ENCODE measurements around the gene PDE11A.
"Not testable (repeated sequence)": the region's sequence is repeated elsewhere in the genome, so short reads cannot be mapped to it uniquely, and the experiment has no call there.

The PDE11A gene

DNA sequence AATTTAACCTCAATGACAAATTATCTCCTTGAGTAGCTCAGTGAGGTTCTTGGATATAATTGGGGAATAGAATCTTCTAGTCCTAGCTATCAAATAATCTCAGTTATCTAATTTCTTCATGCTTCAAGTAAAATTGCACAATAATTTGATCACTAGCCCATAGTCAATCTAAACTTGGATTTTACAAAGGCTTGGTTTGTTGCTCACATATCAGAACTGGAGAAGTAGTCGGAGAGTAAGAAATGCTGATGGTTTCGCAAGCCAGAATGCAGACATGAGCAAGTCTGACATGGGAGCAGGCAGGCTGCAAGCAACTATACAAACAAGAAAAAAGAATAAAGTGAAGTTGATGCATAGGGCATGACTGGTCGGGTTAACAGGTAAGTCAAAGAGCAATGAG, 11.7 kb upstream of the PDE11A start:
- DNase-seq: no peak
- TF ChIP-seq EZH2 (IDR thresholded peaks at IDR 0.05; ENCODE audit: borderline replicate concordance, low read depth, low read length, severe bottlenecking): no peak
- TF ChIP-seq, protein P1, sequence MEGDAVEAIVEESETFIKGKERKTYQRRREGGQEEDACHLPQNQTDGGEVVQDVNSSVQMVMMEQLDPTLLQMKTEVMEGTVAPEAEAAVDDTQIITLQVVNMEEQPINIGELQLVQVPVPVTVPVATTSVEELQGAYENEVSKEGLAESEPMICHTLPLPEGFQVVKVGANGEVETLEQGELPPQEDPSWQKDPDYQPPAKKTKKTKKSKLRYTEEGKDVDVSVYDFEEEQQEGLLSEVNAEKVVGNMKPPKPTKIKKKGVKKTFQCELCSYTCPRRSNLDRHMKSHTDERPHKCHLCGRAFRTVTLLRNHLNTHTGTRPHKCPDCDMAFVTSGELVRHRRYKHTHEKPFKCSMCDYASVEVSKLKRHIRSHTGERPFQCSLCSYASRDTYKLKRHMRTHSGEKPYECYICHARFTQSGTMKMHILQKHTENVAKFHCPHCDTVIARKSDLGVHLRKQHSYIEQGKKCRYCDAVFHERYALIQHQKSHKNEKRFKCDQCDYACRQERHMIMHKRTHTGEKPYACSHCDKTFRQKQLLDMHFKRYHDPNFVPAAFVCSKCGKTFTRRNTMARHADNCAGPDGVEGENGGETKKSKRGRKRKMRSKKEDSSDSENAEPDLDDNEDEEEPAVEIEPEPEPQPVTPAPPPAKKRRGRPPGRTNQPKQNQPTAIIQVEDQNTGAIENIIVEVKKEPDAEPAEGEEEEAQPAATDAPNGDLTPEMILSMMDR (IDR thresholded peaks at IDR 0.05; ENCODE audit: borderline replicate concordance, extremely low read depth, low read length, poor library complexity, severe bottlenecking): no peak

DNA sequence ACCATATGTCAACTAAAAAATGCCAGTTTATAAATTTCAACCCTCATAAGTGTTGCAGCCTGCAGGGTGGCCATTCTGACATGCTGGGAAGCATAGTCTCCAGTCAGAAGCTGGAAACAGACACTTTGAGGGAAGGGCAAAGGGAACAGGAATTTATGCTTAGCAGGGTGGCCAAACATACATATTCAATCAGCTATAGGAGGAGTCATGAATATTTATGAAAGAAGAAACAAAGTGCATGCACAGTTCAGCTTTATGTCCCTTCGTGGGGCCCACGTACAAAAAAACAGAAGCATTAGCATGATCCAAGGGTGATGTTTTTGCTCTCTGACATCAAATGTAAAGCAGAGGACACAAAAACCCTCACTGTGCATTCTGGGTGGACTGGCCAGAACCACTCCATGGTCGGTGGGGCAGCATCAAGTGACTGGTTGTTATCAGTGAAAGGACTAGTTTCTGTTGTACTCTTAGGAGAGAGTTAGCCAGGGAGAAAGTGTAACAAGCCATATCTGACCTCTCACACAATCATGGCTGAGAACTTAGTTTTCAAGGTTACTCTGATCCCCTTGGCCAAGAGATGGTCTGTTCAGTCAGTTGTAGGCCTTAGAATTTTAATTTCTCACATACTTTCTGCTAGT, 9.9 kb upstream of the PDE11A start:
- H3K36me3 ChIP-seq (ENCODE audit: insufficient read depth, low read length): no peaks in the 10 kb centered on the region
- no peak overlapping the region for H3K4me3 ChIP-seq (ENCODE audit: low read depth in 1 of 2, low read length in 2 of 2)
- H3K79me2 ChIP-seq (ENCODE audit: insufficient read depth, low read length): no peaks in the 10 kb centered on the region
- H3K4me1 ChIP-seq (ENCODE audit: insufficient read depth, low read length): no peaks in the 10 kb centered on the region
- TF ChIP-seq, protein P1 (IDR thresholded peaks at IDR 0.05; ENCODE audit: borderline replicate concordance, extremely low read depth, low read length, poor library complexity, severe bottlenecking): no peak
- no peak for TF ChIP-seq EZH2 (IDR thresholded peaks at IDR 0.05; ENCODE audit: borderline replicate concordance, low read depth, low read length, severe bottlenecking)
- no peak overlapping the region for H3K4me2 ChIP-seq (ENCODE audit: insufficient read depth, low read length)
- H3K27me3 ChIP-seq (ENCODE audit: insufficient read depth, low read length, poor library complexity): peaks cover under 1% of the 10 kb centered on the region
- H3K9ac ChIP-seq (ENCODE audit: low read depth, low read length): no peak overlapping the region
- H3K27ac ChIP-seq (ENCODE audit: low read length): no peak overlapping the region
- no peaks in the 10 kb centered on the region for H3K9me3 ChIP-seq (ENCODE audit: insufficient read depth, low read length, severe bottlenecking)
- no peak for ATAC-seq (ENCODE audit: insufficient read depth, low read depth)
- no peaks in the 10 kb centered on the region for H4K20me1 ChIP-seq (ENCODE audit: insufficient read depth, low read length)
- H2AFZ ChIP-seq (ENCODE audit: low read depth, low read length): no peak overlapping the region
- DNase-seq: no peak

More for the DNA sequence above, 11.7 kb upstream of the PDE11A start:
- Histone ChIP-seq H3K4me1 (ENCODE audit: insufficient read depth, low read length) (no peaks in the 10 kb centered on the region), H3K27me3 (ENCODE audit: insufficient read depth, low read length, poor library complexity) (peaks cover 1% of the 10 kb centered on the region), H3K9me3 (ENCODE audit: insufficient read depth, low read length, severe bottlenecking) (no peaks in the 10 kb centered on the region), H3K79me2 (ENCODE audit: insufficient read depth, low read length) (no peaks in the 10 kb centered on the region), H3K4me3 (ENCODE audit: low read depth in 1 of 2, low read length in 2 of 2) (no peak overlapping the region), H3K4me2 (ENCODE audit: insufficient read depth, low read length) (no peak overlapping the region), H3K36me3 (ENCODE audit: insufficient read depth, low read length) (no peaks in the 10 kb centered on the region), H3K9ac (ENCODE audit: low read depth, low read length) (no peak overlapping the region), H4K20me1 (ENCODE audit: insufficient read depth, low read length) (no peaks in the 10 kb centered on the region), H3K27ac (ENCODE audit: low read length) (no peak overlapping the region), H2AFZ (ENCODE audit: low read depth, low read length) (no peak overlapping the region)
- no peak for ATAC-seq (ENCODE audit: insufficient read depth, low read depth)

DNA sequence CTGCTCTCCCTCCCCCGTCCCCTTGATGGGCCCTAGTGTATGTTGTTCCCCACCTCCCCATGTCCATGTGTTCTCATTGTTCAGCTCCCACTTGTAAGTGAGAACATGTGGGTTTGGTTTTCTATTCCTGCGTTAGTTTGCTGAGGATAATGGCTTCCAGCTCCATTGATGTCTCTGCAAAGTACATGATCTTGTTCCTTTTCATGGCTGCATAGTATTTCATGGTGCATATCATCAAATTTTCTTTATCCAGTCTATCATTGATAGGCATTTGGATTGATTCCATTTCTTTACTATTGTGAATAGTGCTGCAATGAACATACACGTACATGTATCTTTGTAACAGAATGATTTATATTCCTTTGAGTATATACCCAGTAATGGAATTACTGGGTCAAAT, 6.7 kb upstream of the PDE11A start:
- H3K27me3 ChIP-seq (ENCODE audit: insufficient read depth, low read length, poor library complexity); H3K4me2 ChIP-seq (ENCODE audit: insufficient read depth, low read length); H2AFZ ChIP-seq (ENCODE audit: low read depth, low read length); ATAC-seq (ENCODE audit: insufficient read depth, low read depth); H3K9me3 ChIP-seq (ENCODE audit: insufficient read depth, low read length, severe bottlenecking); H3K27ac ChIP-seq (ENCODE audit: low read length); H3K79me2 ChIP-seq (ENCODE audit: insufficient read depth, low read length); H3K36me3 ChIP-seq (ENCODE audit: insufficient read depth, low read length); H4K20me1 ChIP-seq (ENCODE audit: insufficient read depth, low read length); H3K4me3 ChIP-seq (ENCODE audit: low read depth in 1 of 2, low read length in 2 of 2); H3K9ac ChIP-seq (ENCODE audit: low read depth, low read length); DNase-seq; H3K4me1 ChIP-seq (ENCODE audit: insufficient read depth, low read length): not testable (repeated sequence)

DNA sequence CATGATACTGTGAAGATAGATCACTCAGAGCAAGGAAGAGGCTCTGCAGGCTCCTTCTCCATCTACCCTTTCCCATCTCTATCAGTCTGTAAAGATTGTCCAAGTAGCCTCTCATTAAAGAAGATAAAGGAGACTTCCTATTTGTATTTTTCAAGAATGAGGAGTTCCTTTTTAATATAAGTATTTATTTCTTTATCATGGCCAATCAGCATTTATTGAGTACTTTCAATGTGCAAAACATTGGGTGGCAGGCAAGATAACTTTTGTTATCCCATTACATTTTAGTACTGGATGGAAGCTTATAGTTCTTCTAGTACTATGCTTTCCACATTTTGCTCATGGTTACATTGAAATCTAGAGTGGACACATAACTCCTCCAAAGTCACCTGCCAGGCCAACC, 3.6 kb upstream of the PDE11A start:
- DNase-seq (no peak), ATAC-seq (ENCODE audit: insufficient read depth, low read depth) (no peak)
- H3K36me3 ChIP-seq (ENCODE audit: insufficient read depth, low read length): no peaks in the 10 kb centered on the region
- H2AFZ ChIP-seq (ENCODE audit: low read depth, low read length): no peak overlapping the region
- no peaks in the 10 kb centered on the region for H3K4me1 ChIP-seq (ENCODE audit: insufficient read depth, low read length)
- no peaks in the 10 kb centered on the region for H4K20me1 ChIP-seq (ENCODE audit: insufficient read depth, low read length)
- no peak overlapping the region for H3K27ac ChIP-seq (ENCODE audit: low read length)
- no peaks in the 10 kb centered on the region for H3K79me2 ChIP-seq (ENCODE audit: insufficient read depth, low read length)
- H3K9me3 ChIP-seq (ENCODE audit: insufficient read depth, low read length, severe bottlenecking): no peaks in the 10 kb centered on the region
- H3K4me3 ChIP-seq (ENCODE audit: low read depth in 1 of 2, low read length in 2 of 2): no peak overlapping the region
- peaks cover 9% of the 10 kb centered on the region for H3K27me3 ChIP-seq (ENCODE audit: insufficient read depth, low read length, poor library complexity)
- no peak overlapping the region for H3K4me2 ChIP-seq (ENCODE audit: insufficient read depth, low read length)
- TF ChIP-seq, protein P1 (IDR thresholded peaks at IDR 0.05; ENCODE audit: borderline replicate concordance, extremely low read depth, low read length, poor library complexity, severe bottlenecking): no peak
- no peak for TF ChIP-seq EZH2 (IDR thresholded peaks at IDR 0.05; ENCODE audit: borderline replicate concordance, low read depth, low read length, severe bottlenecking)
- H3K9ac ChIP-seq (ENCODE audit: low read depth, low read length): no peak overlapping the region

Data from DND-41 (cell line).